OCI-LY7 (cell line): ENCODE data around the gene FLACC1. TPM values are rescaled to one million over a fixed set of nuclear protein-coding genes. Genes with fewer than 3 reads are reported as not detected.

Source experiments
- BruUV-seq: library from RNA; stranded (reverse); fragments of 400-500 nt; replicated peaks from 2 replicates; lab custom pipeline; 2021; lab: Mats Ljungman, UMichigan
- CTCF ChIA-PET: fragments of 300-600 bp; sonication (Branson Sonifier 250); formaldehyde crosslinking; loops from one replicate; lab custom pipeline; 2022; ENCODE audit warnings: antibody characterized with exemption; ENCODE audit not compliant: unreplicated experiment; lab: Charles Lee
- POLR2A ChIA-PET: fragments of 300-600 bp; sonication (Branson Sonifier 250); formaldehyde crosslinking; loops from one replicate; lab custom pipeline; 2022; ENCODE audit warnings: antibody characterized with exemption; lab: Charles Lee
- DNase-seq: peaks from one replicate; pipeline ENCODE4 v3.0.0-alpha.2; 2015; ENCODE audit warnings: low spot score
- H2AFZ ChIP-seq: fragments of 200-600 bp; sonication (generic), shearing (Covaris generic); 2 replicates; pipeline ENCODE4 v1.6.1; 2014; ENCODE audit warnings: mild to moderate bottlenecking, antibody characterized with exemption, low read length, moderate library complexity
- H3K27ac ChIP-seq: fragments of 200-600 bp; sonication (generic); 2 replicates; pipeline ENCODE4 v1.5.1; 2014; ENCODE audit warnings: mixed run types, low read depth, mild to moderate bottlenecking, moderate library complexity, low read length, inconsistent platforms; ENCODE audit not compliant: poor library complexity, severe bottlenecking
- H3K36me3 ChIP-seq: fragments of 200-600 bp; sonication (generic); 2 replicates; pipeline ENCODE4 v1.6.1; 2014; ENCODE audit warnings: mild to moderate bottlenecking, antibody characterized with exemption, low read length, moderate library complexity, mixed read lengths; ENCODE audit not compliant: insufficient read depth
- H3K4me1 ChIP-seq: fragments of 200-600 bp; sonication (generic); 2 replicates; pipeline ENCODE4 v1.5.1; 2014; ENCODE audit warnings: mild to moderate bottlenecking, low read length; ENCODE audit not compliant: insufficient read depth, poor library complexity, severe bottlenecking
- H3K4me2 ChIP-seq: fragments of 200-600 bp; sonication (generic); 2 replicates; pipeline ENCODE4 v1.6.1; 2014; ENCODE audit warnings: mild to moderate bottlenecking, low read length
- H3K4me3 ChIP-seq: fragments of 200-600 bp; sonication (generic); 2 replicates; pipeline ENCODE4 v1.5.1; 2014; ENCODE audit warnings: mild to moderate bottlenecking, low read depth, low read length; ENCODE audit not compliant: poor library complexity, severe bottlenecking
- H3K79me2 ChIP-seq: fragments of 200-600 bp; sonication (generic); 2 replicates; pipeline ENCODE4 v1.6.1; 2016; ENCODE audit warnings: low read depth, mild to moderate bottlenecking, low read length, moderate library complexity, mixed read lengths; ENCODE audit not compliant: insufficient read depth
- H3K9me2 ChIP-seq: fragments of 200-600 bp; sonication (generic); 2 replicates; pipeline ENCODE4 v1.6.1; 2016; ENCODE audit warnings: mild to moderate bottlenecking, low read length, mixed read lengths; ENCODE audit not compliant: insufficient read depth
- H3K9me3 ChIP-seq: fragments of 200-600 bp; sonication (generic); 2 replicates; pipeline ENCODE4 v1.6.1; 2014; ENCODE audit warnings: mild to moderate bottlenecking, mixed run types, low read length, mixed read lengths
- H4K20me1 ChIP-seq: fragments of 200-600 bp; sonication (generic); 2 replicates; pipeline ENCODE4 v1.6.1; 2014; ENCODE audit warnings: mild to moderate bottlenecking, antibody characterized with exemption, low read length, moderate library complexity, mixed read lengths; ENCODE audit not compliant: insufficient read depth
- EZH2phosphoT487 ChIP-seq: fragments of 200-600 bp; sonication (generic); IDR thresholded peaks from 2 replicates; pipeline ENCODE4 v1.6.1; 2018; ENCODE audit warnings: low read depth, borderline replicate concordance, mild to moderate bottlenecking, mixed run types, antibody characterized with exemption, low read length, moderate library complexity, mixed read lengths
- intact Hi-C: fragments of 100-400 bp; cut with micrococcal nuclease; formaldehyde crosslinking; loops from one replicate; pipeline ENCODE4 v1.10.0; 2022; ENCODE audit not compliant: unreplicated experiment
- total RNA-seq, 2 experiments: library from RNA; depleted of rRNA in 1 of 2; stranded (reverse); fragments of >200 nt in 1 of 2; shearing (Covaris generic) in 1 of 2; gene quantifications; 2 replicates each; pipeline ENCODE4 v1.2.3, GENCODE V29; 2014 to 2022
- TF ChIP-seq, protein P1 (sequence below): fragments of 200-600 bp; sonication (generic); conservative IDR thresholded peaks from 2 replicates; pipeline ENCODE4 v1.5.1; 2014; ENCODE audit warnings: mild to moderate bottlenecking, antibody characterized with exemption, low read length, moderate library complexity, mixed read lengths

Gene FLACC1
- total RNA-seq, 2 experiments from 2014 or later: 1.2 TPM; not detected in 1

GRCh38 chr2:201257956-201258665 is 99.0 kb downstream of the FLACC1 start:
- POLR2A ChIA-PET: interaction anchor here (0.5 to 0.7 kb wide), 2 partner anchors 147 to 559 kb away, joined by 3 to 6 read pairs; no protein-coding TSS in a partner anchor
- H3K4me3 ChIP-seq: peak overlapping the region; percentile 69
- peak overlapping the region; percentile 73 for H2AFZ ChIP-seq
- TF ChIP-seq, protein P1, sequence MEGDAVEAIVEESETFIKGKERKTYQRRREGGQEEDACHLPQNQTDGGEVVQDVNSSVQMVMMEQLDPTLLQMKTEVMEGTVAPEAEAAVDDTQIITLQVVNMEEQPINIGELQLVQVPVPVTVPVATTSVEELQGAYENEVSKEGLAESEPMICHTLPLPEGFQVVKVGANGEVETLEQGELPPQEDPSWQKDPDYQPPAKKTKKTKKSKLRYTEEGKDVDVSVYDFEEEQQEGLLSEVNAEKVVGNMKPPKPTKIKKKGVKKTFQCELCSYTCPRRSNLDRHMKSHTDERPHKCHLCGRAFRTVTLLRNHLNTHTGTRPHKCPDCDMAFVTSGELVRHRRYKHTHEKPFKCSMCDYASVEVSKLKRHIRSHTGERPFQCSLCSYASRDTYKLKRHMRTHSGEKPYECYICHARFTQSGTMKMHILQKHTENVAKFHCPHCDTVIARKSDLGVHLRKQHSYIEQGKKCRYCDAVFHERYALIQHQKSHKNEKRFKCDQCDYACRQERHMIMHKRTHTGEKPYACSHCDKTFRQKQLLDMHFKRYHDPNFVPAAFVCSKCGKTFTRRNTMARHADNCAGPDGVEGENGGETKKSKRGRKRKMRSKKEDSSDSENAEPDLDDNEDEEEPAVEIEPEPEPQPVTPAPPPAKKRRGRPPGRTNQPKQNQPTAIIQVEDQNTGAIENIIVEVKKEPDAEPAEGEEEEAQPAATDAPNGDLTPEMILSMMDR: peak; percentile 18; the same call in 1 of the 2 replicates
- TF ChIP-seq EZH2phosphoT487: no peak
- H3K4me1 ChIP-seq: peaks cover 47% of the 10 kb centered on the region
- DNase-seq: peak; percentile 84
- peak overlapping the region; percentile 88 for H3K4me2 ChIP-seq
- intact Hi-C loops: loop anchor here (1.0 to 2.0 kb wide), 2 partner anchors 22 to 193 kb away; partner anchors contain the start of genes STRADB and TRAK2
- H3K79me2 ChIP-seq: peaks cover 44% of the 10 kb centered on the region
- H3K36me3 ChIP-seq: 0 out of 2 replicates have a peak, but pooled peaks cover 5% of the 10 kb centered on the region
- CTCF ChIA-PET: interaction anchor here (2.3 kb wide), 1 partner anchor 26 kb away, joined by 7 read pairs; no protein-coding TSS in a partner anchor
- no peaks in the 10 kb centered on the region for H3K9me3 ChIP-seq
- no peaks in the 10 kb centered on the region for H3K9me2 ChIP-seq
- peak overlapping the region; percentile 93 for H3K27ac ChIP-seq
- peaks cover 6% of the 10 kb centered on the region; the same call in 1 of the 2 replicates for H4K20me1 ChIP-seq
- BruUV-seq: TSS peak; percentile 9

- TSS peak; percentile 91 for BruUV-seq
- peaks cover 41% of the 10 kb centered on the region for H3K4me1 ChIP-seq
- TF ChIP-seq, protein P1: no peak
- TF ChIP-seq EZH2phosphoT487: no peak
Measured at GRCh38 chr2:201257381-201257955, 99.7 kb downstream of the FLACC1 start.

More at GRCh38 chr2:201257381-201257955, 99.7 kb downstream of the FLACC1 start:
- Histone ChIP-seq H3K27ac (peak overlapping the region; percentile 93), H3K4me2 (peak overlapping the region; percentile 88), H3K9me2 (no peaks in the 10 kb centered on the region), H4K20me1 (peaks cover 6% of the 10 kb centered on the region; the same call in 1 of the 2 replicates), H3K4me3 (peak overlapping the region; percentile 69), H2AFZ (peak overlapping the region; percentile 73), H3K9me3 (no peaks in the 10 kb centered on the region), H3K79me2 (peaks cover 38% of the 10 kb centered on the region), H3K36me3 (0 out of 2 replicates have a peak, but pooled peaks cover 5% of the 10 kb centered on the region)
- POLR2A ChIA-PET: interaction anchor here (0.7 kb wide), 1 partner anchor 560 kb away, joined by 6 read pairs; no protein-coding TSS in a partner anchor
- CTCF ChIA-PET: no interaction called here
- intact Hi-C loops: no loop called here
- peak; percentile 68 for DNase-seq
